Transverse colon (tissue), 4 donors: Measurements from ENCODE around the gene KCNJ2. TPM values are rescaled to one million over a fixed set of nuclear protein-coding genes. Genes with fewer than 3 reads are reported as not detected.

Source experiments
- DNase-seq: peaks from one replicate; pipeline ENCODE4 v3.0.0-alpha.2; 2019
- H3K27ac ChIP-seq, 4 donors: fragments of 200-600 bp; sonication (generic); 2 replicates each; pipeline ENCODE4 v1.5.1; 2016 to 2018; ENCODE audit warnings: inconsistent platforms in 4 of 4
- H3K27me3 ChIP-seq: fragments of 200-600 bp; sonication (generic); 2 replicates; pipeline ENCODE4 v1.5.1; 2017; ENCODE audit warnings: inconsistent platforms
- H3K36me3 ChIP-seq, 4 donors: fragments of 200-600 bp; sonication (generic); 2 replicates each; pipeline ENCODE4 v1.5.1; 2017 to 2019; ENCODE audit warnings: inconsistent platforms in 4 of 4
- H3K4me1 ChIP-seq, 4 donors: fragments of 200-600 bp; sonication (generic); 2 replicates each; pipeline ENCODE4 v1.5.1; 2017 to 2020; ENCODE audit warnings: inconsistent platforms in 4 of 4
- H3K4me3 ChIP-seq, 4 donors: fragments of 200-600 bp; sonication (generic); 1 replicate in 1 of 4; 2 replicates in 3 of 4; pipeline versions ENCODE4 v1.5.1 to v1.6.1; 2017 to 2019; ENCODE audit warnings: inconsistent platforms in 4 of 4
- H3K9me3 ChIP-seq, 2 donors: fragments of 200-600 bp; sonication (generic); 2 replicates each; pipeline ENCODE4 v1.5.1; 2017 to 2019; ENCODE audit warnings: inconsistent platforms in 2 of 2
- CTCF ChIP-seq, 5 experiments: fragments of 200-600 bp in 3 of 5; fragments of 450-650 bp in 2 of 5; sonication (generic) in 3 of 5; IDR thresholded peaks; 1 replicate in 2 of 5; 2 replicates in 3 of 5; pipeline ENCODE4 v1.5.1; 2016 to 2017; ENCODE audit warnings: antibody characterized with exemption in 5 of 5, inconsistent platforms in 3 of 5, mild to moderate bottlenecking in 2 of 5, moderate library complexity in 1 of 5
- EP300 ChIP-seq: sonication (generic); formaldehyde crosslinking; IDR thresholded peaks from one replicate; pipeline ENCODE4 v1.6.1; 2017; ENCODE audit warnings: antibody characterized with exemption, low read depth
- POLR2A ChIP-seq: fragments of 450-650 bp; IDR thresholded peaks from one replicate; pipeline ENCODE4 v1.6.1; 2016; ENCODE audit warnings: antibody characterized with exemption, mild to moderate bottlenecking, moderate library complexity
- POLR2AphosphoS5 ChIP-seq, 3 donors: sonication (generic); formaldehyde crosslinking; IDR thresholded peaks; one replicate each; pipeline ENCODE4 v1.6.1; 2016; ENCODE audit warnings: antibody characterized with exemption in 3 of 3
- WGBS, 2 donors: methylation state at CpG; one replicate each; pipeline ENCODE4 v1.1.5; 2018; ENCODE audit warnings: low coverage in 1 of 2; 5-methylcytosine and 5-hydroxymethylcytosine counted together
- in situ Hi-C, 4 donors: fragments of 200-750 bp; cut with MboI; loops; one replicate each; pipeline versions ENCODE4 v1.15.0 to v1.15.1; 2017; ENCODE audit warnings: low sequenced_read_pairs in 3 of 4, low pct_ligation_motif_present in 1 of 4, low pct_unique_long_range_greater_than_20kb in 1 of 4
- intact Hi-C: fragments of 100-400 bp; cut with DNase I; formaldehyde crosslinking; loops from one replicate; pipeline ENCODE4 v1.15.1; 2023; ENCODE audit warnings: low total_unique reads
- total RNA-seq, 4 donors: library from RNA; depleted of rRNA; stranded (reverse); fragments of >200 nt; gene quantifications; one replicate each; pipeline ENCODE4 v1.1.0, GENCODE V29; 2016

KCNJ2 gene
- total RNA-seq, 4 donors from 2014 or later: 15.4 to 37.4 (median 19.7) TPM

- no peaks in the 10 kb centered on the region for H3K36me3 ChIP-seq
- no peak overlapping the region for H3K27ac ChIP-seq
- H3K27me3 ChIP-seq: no peaks in the 10 kb centered on the region
- H3K4me1 ChIP-seq: peaks cover 0 to 19% (median 5%) of the 10 kb centered on the region in 4 donors
- WGBS, 2 donors: 68 to 100% methylated on average over 1 to 3 of the region's 3 CpGs
- no peaks in the 10 kb centered on the region for H3K9me3 ChIP-seq
- DNase-seq: no peak
- intact Hi-C loops: no loop called here
- in situ Hi-C loops: no loop called here
- TF ChIP-seq CTCF (IDR thresholded peaks at IDR 0.05): no peak
- TF ChIP-seq EP300: no peak
- TF ChIP-seq POLR2AphosphoS5 (IDR thresholded peaks at IDR 0.05): no peak
- no peak for TF ChIP-seq POLR2A
- no peak overlapping the region for H3K4me3 ChIP-seq
These were observed 48.2 kb upstream of the KCNJ2 start for GRCh38 chr17:70121126-70121525.

DNA sequence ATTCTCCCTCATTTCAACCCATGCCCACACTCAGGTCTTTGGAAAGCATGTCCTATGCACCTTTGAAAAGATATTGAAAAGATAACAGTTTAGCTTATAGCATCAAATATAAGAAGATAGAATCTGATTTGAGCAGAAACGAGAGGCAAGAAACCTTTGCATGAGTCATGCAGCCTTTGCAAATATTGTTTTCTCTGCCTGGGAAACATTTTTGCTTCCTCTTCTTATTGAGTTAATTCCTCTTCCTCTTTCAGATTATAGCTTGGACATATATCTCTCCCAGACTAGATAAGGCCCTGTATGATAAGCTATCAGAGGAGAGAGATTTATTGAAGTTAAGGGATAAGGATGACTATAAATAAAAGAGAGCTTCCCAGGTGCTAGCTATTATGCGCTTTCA is 46.1 kb upstream of the KCNJ2 start:
- Histone ChIP-seq H3K9me3 (no peaks in the 10 kb centered on the region), H3K36me3 (no peaks in the 10 kb centered on the region), H3K4me3 (no peak overlapping the region), H3K27me3 (no peaks in the 10 kb centered on the region), H3K27ac (no peak overlapping the region), H3K4me1 (peaks cover 0 to 19% (median 5%) of the 10 kb centered on the region in 4 donors)
- in situ Hi-C loops: no loop called here
- no peak for TF ChIP-seq CTCF (IDR thresholded peaks at IDR 0.05)
- TF ChIP-seq EP300: no peak
- no peak for TF ChIP-seq POLR2AphosphoS5 (IDR thresholded peaks at IDR 0.05)
- no peak for TF ChIP-seq POLR2A
- intact Hi-C loops: no loop called here
- 42 to 44% methylated on average over 2 of the region's 2 CpGs for WGBS, 2 donors
- DNase-seq: no peak

GRCh38 chr17:70124723-70125122 is 44.6 kb upstream of the KCNJ2 start:
- no peak for TF ChIP-seq CTCF (IDR thresholded peaks at IDR 0.05)
- TF ChIP-seq POLR2AphosphoS5 (IDR thresholded peaks at IDR 0.05): no peak
- TF ChIP-seq EP300: no peak
- TF ChIP-seq POLR2A: no peak
- no peaks in the 10 kb centered on the region for H3K36me3 ChIP-seq
- intact Hi-C loops: no loop called here
- 67% methylated on average over 3 of the region's 3 CpGs; no CpG with 5 or more reads in 1 of the 2 donors for WGBS, 2 donors
- H3K27ac ChIP-seq: no peak overlapping the region
- H3K4me1 ChIP-seq: peaks cover 0 to 19% (median 5%) of the 10 kb centered on the region in 4 donors
- H3K27me3 ChIP-seq: no peaks in the 10 kb centered on the region
- no peaks in the 10 kb centered on the region for H3K9me3 ChIP-seq
- DNase-seq: no peak
- H3K4me3 ChIP-seq: no peak overlapping the region
- in situ Hi-C loops: no loop called here

- in situ Hi-C loops (no loop called here), intact Hi-C loops (no loop called here)
- 81 to 86% methylated on average over 3 to 6 of the region's 6 CpGs for WGBS, 2 donors
- DNase-seq: no peak
- Histone ChIP-seq H3K27me3 (no peaks in the 10 kb centered on the region), H3K9me3 (no peaks in the 10 kb centered on the region), H3K27ac (no peak overlapping the region), H3K36me3 (no peaks in the 10 kb centered on the region), H3K4me3 (no peak overlapping the region), H3K4me1 (peaks cover 0 to 19% (median 5%) of the 10 kb centered on the region in 4 donors)
- TF ChIP-seq EP300 (no peak), CTCF (IDR thresholded peaks at IDR 0.05) (no peak), POLR2A (no peak), POLR2AphosphoS5 (IDR thresholded peaks at IDR 0.05) (no peak)
These were observed 42.0 kb upstream of the KCNJ2 start for GRCh38 chr17:70127221-70127873.
